ENCODE data around the gene TMEM52B. TPM values are rescaled to one million over a fixed set of nuclear protein-coding genes. Genes with fewer than 3 reads are reported as not detected.

The TMEM52B gene
- total RNA-seq, 1 experiment from 2014 or later: not detected

DNA sequence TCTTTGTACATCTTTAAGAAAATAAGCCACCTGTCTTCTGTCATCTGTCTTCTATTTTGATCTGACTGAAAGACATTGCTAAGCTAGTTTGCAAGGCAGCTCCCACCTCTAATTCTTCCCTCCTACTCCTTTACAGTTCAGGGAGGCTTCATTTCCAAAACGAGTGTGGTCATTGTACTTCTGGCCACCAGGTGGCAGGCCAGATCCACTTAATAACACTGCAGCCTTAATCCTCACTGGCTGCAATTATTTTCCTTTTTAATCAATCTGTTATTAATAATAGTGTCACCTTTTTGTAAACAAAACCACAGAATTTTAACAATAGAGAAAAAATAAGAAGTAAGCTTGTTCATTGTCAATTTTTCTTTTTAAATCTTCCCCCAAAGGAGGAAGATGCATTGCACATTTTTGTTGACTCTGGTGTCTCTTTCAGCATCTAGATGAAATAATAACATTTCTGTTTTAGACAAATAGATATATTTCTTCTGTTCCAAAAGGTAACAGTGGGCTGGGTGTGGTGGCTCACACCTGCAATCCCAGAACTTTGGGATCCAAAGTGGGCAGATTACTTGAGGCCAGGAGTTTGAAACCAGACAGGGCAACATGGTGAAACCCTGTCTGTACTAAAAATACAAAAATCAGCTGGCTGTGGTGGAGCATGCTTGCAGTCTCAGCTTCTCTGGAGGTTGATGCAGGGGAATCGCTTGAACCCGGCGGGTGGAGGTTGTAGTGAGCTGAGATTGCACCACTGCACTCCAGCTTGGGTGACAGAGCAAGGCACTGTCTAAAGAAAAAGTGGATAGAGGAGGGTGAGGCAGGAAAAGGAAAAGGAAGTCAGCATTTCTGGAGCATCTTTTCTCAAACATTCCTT is 57.2 kb downstream of the TMEM52B start:
- BruUV-seq (replicated peaks): no TSS peak
- DNase-seq: peak; percentile 40
- Mint-ChIP-seq H3K9me3 (ENCODE audit: low read depth, unreplicated experiment) (peaks cover 8% of the 10 kb centered on the region), H3K27ac (ENCODE audit: unreplicated experiment) (no peak overlapping the region), H3K27me3 (ENCODE audit: unreplicated experiment) (no peaks in the 10 kb centered on the region), H3K4me3 (ENCODE audit: low read depth, unreplicated experiment) (no peak overlapping the region), H3K4me1 (ENCODE audit: low read depth, unreplicated experiment) (no peaks in the 10 kb centered on the region), H3K36me3 (ENCODE audit: insufficient read depth, unreplicated experiment) (peaks cover 6% of the 10 kb centered on the region)
- CTCF ChIA-PET: interaction anchor here (0.6 to 1.1 kb wide), 3 partner anchors 130 to 325 kb away, joined by 3 read pairs; no protein-coding TSS in a partner anchor
- TF ChIP-seq, protein P1, sequence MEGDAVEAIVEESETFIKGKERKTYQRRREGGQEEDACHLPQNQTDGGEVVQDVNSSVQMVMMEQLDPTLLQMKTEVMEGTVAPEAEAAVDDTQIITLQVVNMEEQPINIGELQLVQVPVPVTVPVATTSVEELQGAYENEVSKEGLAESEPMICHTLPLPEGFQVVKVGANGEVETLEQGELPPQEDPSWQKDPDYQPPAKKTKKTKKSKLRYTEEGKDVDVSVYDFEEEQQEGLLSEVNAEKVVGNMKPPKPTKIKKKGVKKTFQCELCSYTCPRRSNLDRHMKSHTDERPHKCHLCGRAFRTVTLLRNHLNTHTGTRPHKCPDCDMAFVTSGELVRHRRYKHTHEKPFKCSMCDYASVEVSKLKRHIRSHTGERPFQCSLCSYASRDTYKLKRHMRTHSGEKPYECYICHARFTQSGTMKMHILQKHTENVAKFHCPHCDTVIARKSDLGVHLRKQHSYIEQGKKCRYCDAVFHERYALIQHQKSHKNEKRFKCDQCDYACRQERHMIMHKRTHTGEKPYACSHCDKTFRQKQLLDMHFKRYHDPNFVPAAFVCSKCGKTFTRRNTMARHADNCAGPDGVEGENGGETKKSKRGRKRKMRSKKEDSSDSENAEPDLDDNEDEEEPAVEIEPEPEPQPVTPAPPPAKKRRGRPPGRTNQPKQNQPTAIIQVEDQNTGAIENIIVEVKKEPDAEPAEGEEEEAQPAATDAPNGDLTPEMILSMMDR (IDR thresholded peaks at IDR 0.05; ENCODE audit: unreplicated experiment): peak; percentile 82
- intact Hi-C loops (cut with micrococcal nuclease; ENCODE audit: unreplicated experiment): loop anchor here (1.0 to 10.0 kb wide), 6 partner anchors 91 to 439 kb away; partner anchors contain the start of gene STYK1

DNA sequence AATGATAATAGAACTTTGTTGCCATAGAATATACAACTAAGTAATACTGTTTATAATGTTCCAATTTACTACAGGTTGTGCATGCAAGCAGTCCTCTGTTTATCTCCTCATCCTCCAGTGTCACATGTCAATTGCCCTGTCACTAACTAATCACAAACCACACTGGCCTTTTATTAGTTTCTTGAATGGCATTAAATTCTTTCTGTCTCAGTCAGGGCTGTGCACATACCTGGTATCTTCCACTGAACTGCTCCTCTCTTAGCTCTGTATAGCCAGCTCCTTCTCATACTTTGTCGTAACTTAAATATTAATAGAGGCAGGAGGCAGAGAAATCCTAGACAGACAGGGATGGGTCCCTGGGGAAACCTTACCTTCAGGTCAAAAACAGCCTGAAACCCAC is 57.9 kb downstream of the TMEM52B start:
- intact Hi-C loops (cut with micrococcal nuclease; ENCODE audit: unreplicated experiment): loop anchor here (5.0 to 10.0 kb wide), 4 partner anchors 91 to 438 kb away; partner anchors contain the start of gene STYK1
- H3K36me3 Mint-ChIP-seq (ENCODE audit: insufficient read depth, unreplicated experiment): peaks cover 6% of the 10 kb centered on the region
- no peak for DNase-seq
- peaks cover 8% of the 10 kb centered on the region for H3K9me3 Mint-ChIP-seq (ENCODE audit: low read depth, unreplicated experiment)
- BruUV-seq (replicated peaks): no TSS peak
- no peak overlapping the region for H3K4me3 Mint-ChIP-seq (ENCODE audit: low read depth, unreplicated experiment)
- CTCF ChIA-PET: interaction anchor here (0.6 kb wide), 1 partner anchor 314 kb away, joined by 3 read pairs; no protein-coding TSS in a partner anchor
- no peaks in the 10 kb centered on the region for H3K27me3 Mint-ChIP-seq (ENCODE audit: unreplicated experiment)
- H3K27ac Mint-ChIP-seq (ENCODE audit: unreplicated experiment): no peak overlapping the region
- H3K4me1 Mint-ChIP-seq (ENCODE audit: low read depth, unreplicated experiment): no peaks in the 10 kb centered on the region
- TF ChIP-seq, protein P1 (IDR thresholded peaks at IDR 0.05; ENCODE audit: unreplicated experiment): no peak

DNA sequence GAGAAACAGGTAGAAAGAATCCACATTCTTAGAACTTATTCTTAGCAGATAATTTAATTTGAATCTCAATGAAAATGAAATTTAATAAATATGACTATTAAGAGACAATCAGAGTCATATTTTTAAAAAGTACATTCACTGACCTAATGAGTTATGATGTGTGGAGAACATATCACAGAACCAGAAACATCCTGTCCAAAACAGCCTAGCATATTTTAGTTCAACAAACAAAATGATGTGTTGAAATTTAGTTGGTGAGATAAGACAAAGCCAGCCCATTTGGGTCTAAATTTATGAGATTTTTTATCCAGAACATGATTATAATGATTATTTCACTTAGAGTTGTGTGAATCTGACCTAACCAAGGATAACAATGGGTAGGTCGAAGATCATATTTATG is 59.7 kb downstream of the TMEM52B start:
- Mint-ChIP-seq H3K4me3 (ENCODE audit: low read depth, unreplicated experiment) (no peak overlapping the region), H3K9me3 (ENCODE audit: low read depth, unreplicated experiment) (peaks cover 8% of the 10 kb centered on the region), H3K4me1 (ENCODE audit: low read depth, unreplicated experiment) (no peaks in the 10 kb centered on the region), H3K36me3 (ENCODE audit: insufficient read depth, unreplicated experiment) (peaks cover 6% of the 10 kb centered on the region), H3K27me3 (ENCODE audit: unreplicated experiment) (no peaks in the 10 kb centered on the region), H3K27ac (ENCODE audit: unreplicated experiment) (no peak overlapping the region)
- no peak for DNase-seq
- BruUV-seq (replicated peaks): no TSS peak
- intact Hi-C loops (cut with micrococcal nuclease; ENCODE audit: unreplicated experiment): loop anchor here (5.0 to 10.0 kb wide), 4 partner anchors 89 to 436 kb away; partner anchors contain the start of gene STYK1
- CTCF ChIA-PET: no interaction called here
- TF ChIP-seq, protein P1 (IDR thresholded peaks at IDR 0.05; ENCODE audit: unreplicated experiment): no peak

DNA sequence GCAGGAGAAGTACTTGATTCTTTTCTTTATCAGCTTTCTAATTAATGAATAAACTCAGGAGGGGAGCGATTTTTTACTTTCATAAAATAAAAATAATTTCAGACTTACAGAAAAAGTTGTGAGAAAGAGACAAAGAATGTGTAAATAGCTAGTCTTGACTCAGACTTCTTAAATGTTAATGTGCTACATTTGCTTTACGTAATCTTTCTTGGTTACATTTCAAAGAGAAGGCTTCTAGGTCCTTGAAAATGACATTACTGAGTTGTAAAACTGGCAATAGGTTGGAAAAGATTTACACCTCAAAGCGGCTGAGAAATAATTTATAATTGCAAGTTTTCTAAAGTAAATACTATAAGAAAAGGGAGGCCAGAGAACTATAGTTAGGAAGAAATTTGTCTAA is 62.5 kb downstream of the TMEM52B start:
- intact Hi-C loops (cut with micrococcal nuclease; ENCODE audit: unreplicated experiment): no loop called here
- no peaks in the 10 kb centered on the region for H3K4me1 Mint-ChIP-seq (ENCODE audit: low read depth, unreplicated experiment)
- TF ChIP-seq, protein P1 (IDR thresholded peaks at IDR 0.05; ENCODE audit: unreplicated experiment): no peak
- CTCF ChIA-PET: no interaction called here
- H3K27ac Mint-ChIP-seq (ENCODE audit: unreplicated experiment): no peak overlapping the region
- BruUV-seq (replicated peaks): no TSS peak
- no peaks in the 10 kb centered on the region for H3K9me3 Mint-ChIP-seq (ENCODE audit: low read depth, unreplicated experiment)
- no peaks in the 10 kb centered on the region for H3K36me3 Mint-ChIP-seq (ENCODE audit: insufficient read depth, unreplicated experiment)
- H3K4me3 Mint-ChIP-seq (ENCODE audit: low read depth, unreplicated experiment): no peak overlapping the region
- no peaks in the 10 kb centered on the region for H3K27me3 Mint-ChIP-seq (ENCODE audit: unreplicated experiment)
- DNase-seq: no peak

Other genes with a start within 250 kb of the TMEM52B start
- not detected in 2 replicates for gene CLEC2A, start 246.7 kb upstream of the TMEM52B start, total RNA-seq (2022)
- gene CLEC12A, start 207.6 kb upstream of the TMEM52B start, total RNA-seq (2022): not detected in 2 replicates
- gene CLEC1B, start 179.9 kb upstream of the TMEM52B start, total RNA-seq (2022): not detected in 2 replicates
- not detected in 2 replicates for gene CLEC12B, start 168.4 kb upstream of the TMEM52B start, total RNA-seq (2022)
- gene CLEC9A, start 148.3 kb upstream of the TMEM52B start, total RNA-seq (2022): not detected in 2 replicates
- gene CLEC1A, start 80.0 kb upstream of the TMEM52B start, total RNA-seq (2022): not detected in 2 replicates
- 1.2 and 1.4 TPM in 2 replicates for gene CLEC7A, start 48.8 kb upstream of the TMEM52B start, total RNA-seq (2022)
- not detected in 2 replicates for gene OLR1, start 6.9 kb upstream of the TMEM52B start, total RNA-seq (2022)
- gene GABARAPL1, start 33.8 kb downstream of the TMEM52B start, total RNA-seq (2022): 54.8 and 61.0 TPM in 2 replicates
- 0.14 TPM in 1 of 2 replicates, not detected in the other for gene KLRD1, start 128.8 kb downstream of the TMEM52B start, total RNA-seq (2022)
- not detected in 2 replicates for gene KLRK1, start 211.0 kb downstream of the TMEM52B start, total RNA-seq (2022)
- gene KLRC4, start 230.7 kb downstream of the TMEM52B start, total RNA-seq (2022): not detected in 2 replicates
- not detected in 2 replicates for gene KLRC3, start 241.6 kb downstream of the TMEM52B start, total RNA-seq (2022)